ENCODE data around the gene GALNT8. TPM values are rescaled to one million over a fixed set of nuclear protein-coding genes. Genes with fewer than 3 reads are reported as not detected.

The GALNT8 gene
- total RNA-seq, 1 experiment from 2014 or later = 5.4 TPM

GRCh38 chr12:4743046-4743445 lies 22.8 kb downstream of the GALNT8 start:
- no peak overlapping the region for H4K5ac ChIP-seq (ENCODE audit: insufficient read length, low read depth, low read length)
- no peak overlapping the region for H2BK120ac ChIP-seq (ENCODE audit: low read depth, low read length, poor library complexity, severe bottlenecking)
- no peak overlapping the region for H3K4ac ChIP-seq (ENCODE audit: low read depth, low read length)
- no peak overlapping the region for H4K8ac ChIP-seq (replicated peaks; ENCODE audit: insufficient read length, low read depth, low read length)
- no peaks in the 10 kb centered on the region for H3K9me3 ChIP-seq (ENCODE audit: control insufficient read depth, low read depth, low read length)
- no peak overlapping the region for H2AFZ ChIP-seq (ENCODE audit: low read length)
- WGBS (ENCODE audit: extremely low coverage, insufficient read length, low lambda C conversion rate) = no CpG with 5 or more reads among the region's 4 CpGs
- no peaks in the 10 kb centered on the region for H3K79me2 ChIP-seq (ENCODE audit: insufficient read depth, low read length)
- DNase-seq = no peak
- no peak overlapping the region for H3K4me2 ChIP-seq (ENCODE audit: insufficient read depth, insufficient read length, low read length)
- H3K56ac ChIP-seq (ENCODE audit: insufficient read length, low read depth, low read length) = no peak overlapping the region
- H3K14ac ChIP-seq (ENCODE audit: insufficient read depth, low read length) = no peak overlapping the region
- peak; percentile 51 for TF ChIP-seq CTCF (conservative IDR thresholded peaks at IDR 0.05)
- no peak overlapping the region for H3T11ph ChIP-seq (ENCODE audit: low read length)
- no peak overlapping the region for H2BK12ac ChIP-seq (ENCODE audit: insufficient read length, low read depth, low read length)
- no peak overlapping the region for H2BK15ac ChIP-seq (ENCODE audit: low read depth, low read length)
- no peaks in the 10 kb centered on the region for H3K79me1 ChIP-seq (ENCODE audit: insufficient read depth, low read depth, low read length, poor library complexity, severe bottlenecking)
- no peaks in the 10 kb centered on the region; the same call in 1 of the 2 replicates for H3K4me1 ChIP-seq (ENCODE audit: insufficient read depth, low read length)
- H3K23me2 ChIP-seq (ENCODE audit: insufficient read length, low read depth, low read length, poor library complexity, severe bottlenecking) = no peaks in the 10 kb centered on the region
- H2AK5ac ChIP-seq (ENCODE audit: insufficient read length, low read length) = no peak overlapping the region
- no peak overlapping the region for H3K4me3 Mint-ChIP-seq
- no peak overlapping the region for H3K27ac ChIP-seq (ENCODE audit: insufficient read length, low read depth, low read length)
- H3K9me3 Mint-ChIP-seq = peaks cover 2 to 3% of the 10 kb centered on the region in 2 experiments; a peak in 2 of 5 replicates
- H3K27ac Mint-ChIP-seq = no peak overlapping the region
- peaks cover 0 to 7% (median 5%) of the 10 kb centered on the region in 3 experiments; a peak in 6 of 7 replicates for H3K36me3 Mint-ChIP-seq (ENCODE audit: insufficient read depth in 1 of 3, low read depth in 3 of 3)
- H4K20me1 ChIP-seq (ENCODE audit: control insufficient read depth, insufficient read depth, insufficient read length) = no peaks in the 10 kb centered on the region
- no peak overlapping the region for H2BK20ac ChIP-seq (ENCODE audit: low read depth, low read length, poor library complexity, severe bottlenecking)
- H3K4me1 Mint-ChIP-seq = peaks cover 4 to 17% of the 10 kb centered on the region in 2 experiments
- H4K91ac ChIP-seq (ENCODE audit: insufficient read length, low read depth, low read length) = no peak overlapping the region
- no peaks in the 10 kb centered on the region for H3K27me3 ChIP-seq (ENCODE audit: insufficient read depth, low read length)
- no peak overlapping the region for H3K18ac ChIP-seq (ENCODE audit: insufficient read length, low read depth, low read length)
- no peak overlapping the region for H3K9ac ChIP-seq (ENCODE audit: extremely low read depth, insufficient read length, low read length)
- no peak overlapping the region for H2BK5ac ChIP-seq (ENCODE audit: insufficient read length, low read length)
- H3K27me3 Mint-ChIP-seq (ENCODE audit: low read depth) = no peaks in the 10 kb centered on the region
- no peak overlapping the region for H3K23ac ChIP-seq (ENCODE audit: insufficient read length, low read depth, low read length)

Measured in H9 (cell line).